Measurements from ENCODE around the gene OR4D9. TPM values are rescaled to one million over a fixed set of nuclear protein-coding genes. Genes with fewer than 3 reads are reported as not detected.

The OR4D9 gene
- total and polyA plus RNA-seq, 2 experiments from 2014 or later, result not detected

DNA sequence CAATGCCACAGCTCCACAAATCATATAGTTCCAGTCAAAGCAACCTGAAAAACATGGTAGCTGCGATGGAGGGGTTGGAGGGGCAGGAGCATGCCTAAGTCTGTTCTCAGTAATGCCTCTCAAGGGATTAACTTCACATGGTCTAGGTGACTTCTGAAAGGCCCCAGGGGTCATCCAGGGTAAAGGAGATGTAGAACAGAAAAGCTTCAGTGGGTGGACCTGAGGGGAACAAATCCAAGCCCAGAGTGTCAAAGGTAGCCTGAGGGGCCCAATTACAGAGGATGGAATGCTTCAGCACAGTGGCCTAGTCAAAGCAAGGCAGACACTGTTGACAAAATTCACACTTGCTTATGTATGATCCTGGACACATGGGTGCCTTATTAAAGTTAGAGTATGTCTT, 23.3 kb downstream of the OR4D9 start (continued):
- TF ChIP-seq, protein P1, sequence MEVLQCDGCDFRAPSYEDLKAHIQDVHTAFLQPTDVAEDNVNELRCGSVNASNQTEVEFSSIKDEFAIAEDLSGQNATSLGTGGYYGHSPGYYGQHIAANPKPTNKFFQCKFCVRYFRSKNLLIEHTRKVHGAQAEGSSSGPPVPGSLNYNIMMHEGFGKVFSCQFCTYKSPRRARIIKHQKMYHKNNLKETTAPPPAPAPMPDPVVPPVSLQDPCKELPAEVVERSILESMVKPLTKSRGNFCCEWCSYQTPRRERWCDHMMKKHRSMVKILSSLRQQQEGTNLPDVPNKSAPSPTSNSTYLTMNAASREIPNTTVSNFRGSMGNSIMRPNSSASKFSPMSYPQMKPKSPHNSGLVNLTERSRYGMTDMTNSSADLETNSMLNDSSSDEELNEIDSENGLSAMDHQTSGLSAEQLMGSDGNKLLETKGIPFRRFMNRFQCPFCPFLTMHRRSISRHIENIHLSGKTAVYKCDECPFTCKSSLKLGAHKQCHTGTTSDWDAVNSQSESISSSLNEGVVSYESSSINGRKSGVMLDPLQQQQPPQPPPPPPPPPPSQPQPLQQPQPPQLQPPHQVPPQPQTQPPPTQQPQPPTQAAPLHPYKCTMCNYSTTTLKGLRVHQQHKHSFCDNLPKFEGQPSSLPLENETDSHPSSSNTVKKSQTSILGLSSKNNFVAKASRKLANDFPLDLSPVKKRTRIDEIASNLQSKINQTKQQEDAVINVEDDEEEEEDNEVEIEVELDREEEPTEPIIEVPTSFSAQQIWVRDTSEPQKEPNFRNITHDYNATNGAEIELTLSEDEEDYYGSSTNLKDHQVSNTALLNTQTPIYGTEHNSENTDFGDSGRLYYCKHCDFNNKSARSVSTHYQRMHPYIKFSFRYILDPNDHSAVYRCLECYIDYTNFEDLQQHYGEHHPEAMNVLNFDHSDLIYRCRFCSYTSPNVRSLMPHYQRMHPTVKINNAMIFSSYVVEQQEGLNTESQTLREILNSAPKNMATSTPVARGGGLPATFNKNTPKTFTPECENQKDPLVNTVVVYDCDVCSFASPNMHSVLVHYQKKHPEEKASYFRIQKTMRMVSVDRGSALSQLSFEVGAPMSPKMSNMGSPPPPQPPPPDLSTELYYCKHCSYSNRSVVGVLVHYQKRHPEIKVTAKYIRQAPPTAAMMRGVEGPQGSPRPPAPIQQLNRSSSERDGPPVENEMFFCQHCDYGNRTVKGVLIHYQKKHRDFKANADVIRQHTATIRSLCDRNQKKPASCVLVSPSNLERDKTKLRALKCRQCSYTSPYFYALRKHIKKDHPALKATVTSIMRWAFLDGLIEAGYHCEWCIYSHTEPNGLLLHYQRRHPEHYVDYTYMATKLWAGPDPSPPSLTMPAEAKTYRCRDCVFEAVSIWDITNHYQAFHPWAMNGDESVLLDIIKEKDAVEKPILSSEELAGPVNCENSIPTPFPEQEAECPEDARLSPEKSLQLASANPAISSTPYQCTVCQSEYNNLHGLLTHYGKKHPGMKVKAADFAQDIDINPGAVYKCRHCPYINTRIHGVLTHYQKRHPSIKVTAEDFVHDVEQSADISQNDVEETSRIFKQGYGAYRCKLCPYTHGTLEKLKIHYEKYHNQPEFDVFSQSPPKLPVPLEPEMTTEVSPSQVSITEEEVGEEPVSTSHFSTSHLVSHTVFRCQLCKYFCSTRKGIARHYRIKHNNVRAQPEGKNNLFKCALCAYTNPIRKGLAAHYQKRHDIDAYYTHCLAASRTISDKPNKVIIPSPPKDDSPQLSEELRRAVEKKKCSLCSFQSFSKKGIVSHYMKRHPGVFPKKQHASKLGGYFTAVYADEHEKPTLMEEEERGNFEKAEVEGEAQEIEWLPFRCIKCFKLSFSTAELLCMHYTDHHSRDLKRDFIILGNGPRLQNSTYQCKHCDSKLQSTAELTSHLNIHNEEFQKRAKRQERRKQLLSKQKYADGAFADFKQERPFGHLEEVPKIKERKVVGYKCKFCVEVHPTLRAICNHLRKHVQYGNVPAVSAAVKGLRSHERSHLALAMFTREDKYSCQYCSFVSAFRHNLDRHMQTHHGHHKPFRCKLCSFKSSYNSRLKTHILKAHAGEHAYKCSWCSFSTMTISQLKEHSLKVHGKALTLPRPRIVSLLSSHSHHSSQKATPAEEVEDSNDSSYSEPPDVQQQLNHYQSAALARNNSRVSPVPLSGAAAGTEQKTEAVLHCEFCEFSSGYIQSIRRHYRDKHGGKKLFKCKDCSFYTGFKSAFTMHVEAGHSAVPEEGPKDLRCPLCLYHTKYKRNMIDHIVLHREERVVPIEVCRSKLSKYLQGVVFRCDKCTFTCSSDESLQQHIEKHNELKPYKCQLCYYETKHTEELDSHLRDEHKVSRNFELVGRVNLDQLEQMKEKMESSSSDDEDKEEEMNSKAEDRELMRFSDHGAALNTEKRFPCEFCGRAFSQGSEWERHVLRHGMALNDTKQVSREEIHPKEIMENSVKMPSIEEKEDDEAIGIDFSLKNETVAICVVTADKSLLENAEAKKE (CRISPR knock-in tag; IDR thresholded peaks at IDR 0.05), result no peak
- no peak for TF ChIP-seq ZNF331 (CRISPR knock-in tag; IDR thresholded peaks at IDR 0.05; ENCODE audit: low read depth)
- TF ChIP-seq ZNF114 (CRISPR knock-in tag; IDR thresholded peaks at IDR 0.05), result no peak
- no peak for TF ChIP-seq STAT1 (IDR thresholded peaks at IDR 0.05; ENCODE audit: unreplicated experiment)
- TF ChIP-seq, protein P2, sequence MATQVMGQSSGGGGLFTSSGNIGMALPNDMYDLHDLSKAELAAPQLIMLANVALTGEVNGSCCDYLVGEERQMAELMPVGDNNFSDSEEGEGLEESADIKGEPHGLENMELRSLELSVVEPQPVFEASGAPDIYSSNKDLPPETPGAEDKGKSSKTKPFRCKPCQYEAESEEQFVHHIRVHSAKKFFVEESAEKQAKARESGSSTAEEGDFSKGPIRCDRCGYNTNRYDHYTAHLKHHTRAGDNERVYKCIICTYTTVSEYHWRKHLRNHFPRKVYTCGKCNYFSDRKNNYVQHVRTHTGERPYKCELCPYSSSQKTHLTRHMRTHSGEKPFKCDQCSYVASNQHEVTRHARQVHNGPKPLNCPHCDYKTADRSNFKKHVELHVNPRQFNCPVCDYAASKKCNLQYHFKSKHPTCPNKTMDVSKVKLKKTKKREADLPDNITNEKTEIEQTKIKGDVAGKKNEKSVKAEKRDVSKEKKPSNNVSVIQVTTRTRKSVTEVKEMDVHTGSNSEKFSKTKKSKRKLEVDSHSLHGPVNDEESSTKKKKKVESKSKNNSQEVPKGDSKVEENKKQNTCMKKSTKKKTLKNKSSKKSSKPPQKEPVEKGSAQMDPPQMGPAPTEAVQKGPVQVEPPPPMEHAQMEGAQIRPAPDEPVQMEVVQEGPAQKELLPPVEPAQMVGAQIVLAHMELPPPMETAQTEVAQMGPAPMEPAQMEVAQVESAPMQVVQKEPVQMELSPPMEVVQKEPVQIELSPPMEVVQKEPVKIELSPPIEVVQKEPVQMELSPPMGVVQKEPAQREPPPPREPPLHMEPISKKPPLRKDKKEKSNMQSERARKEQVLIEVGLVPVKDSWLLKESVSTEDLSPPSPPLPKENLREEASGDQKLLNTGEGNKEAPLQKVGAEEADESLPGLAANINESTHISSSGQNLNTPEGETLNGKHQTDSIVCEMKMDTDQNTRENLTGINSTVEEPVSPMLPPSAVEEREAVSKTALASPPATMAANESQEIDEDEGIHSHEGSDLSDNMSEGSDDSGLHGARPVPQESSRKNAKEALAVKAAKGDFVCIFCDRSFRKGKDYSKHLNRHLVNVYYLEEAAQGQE (IDR thresholded peaks at IDR 0.05; ENCODE audit: unreplicated experiment), result no peak

All from GM23338 (cell line).